HK-2 (cell line): Measurements from ENCODE around the gene KDM4D.
"Not testable (repeated sequence)": the region's sequence is repeated elsewhere in the genome, so short reads cannot be mapped to it uniquely, and the experiment has no call there.

ENCODE experiments used
- DNase-seq: peaks from one replicate; pipeline ENCODE4 v3.0.0-alpha.2; 2018; ENCODE audit not compliant: unreplicated experiment

Gene KDM4D

DNA sequence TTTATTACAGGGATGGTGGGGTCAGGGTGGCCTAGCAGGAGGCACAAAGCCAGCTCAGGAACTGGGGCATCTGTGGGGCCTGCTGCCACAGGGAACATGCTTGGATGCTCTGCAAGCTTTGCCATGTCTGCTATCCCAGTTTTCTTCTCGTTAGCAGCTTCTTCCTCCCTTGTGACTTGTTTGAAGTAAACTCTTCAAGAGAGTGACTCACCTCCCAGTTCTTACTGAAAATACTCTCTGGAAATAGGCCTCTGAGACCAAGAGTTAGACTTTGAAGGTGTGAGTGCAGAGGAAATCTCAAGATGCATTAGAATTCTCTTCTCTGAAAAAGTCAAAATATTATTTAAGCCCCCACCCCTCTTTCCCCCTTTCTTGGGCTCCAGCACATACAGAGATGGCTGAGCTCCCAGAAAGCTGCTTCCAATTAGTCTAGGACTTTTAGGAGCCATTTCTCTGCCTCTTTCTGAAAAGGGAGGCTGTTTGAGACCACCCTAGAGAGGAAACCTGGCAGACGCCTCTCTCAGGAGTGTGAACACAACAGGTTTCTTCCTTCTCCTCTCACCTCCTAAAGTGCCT lies 15.3 kb upstream of the KDM4D start:
- DNase-seq: no peak

DNA sequence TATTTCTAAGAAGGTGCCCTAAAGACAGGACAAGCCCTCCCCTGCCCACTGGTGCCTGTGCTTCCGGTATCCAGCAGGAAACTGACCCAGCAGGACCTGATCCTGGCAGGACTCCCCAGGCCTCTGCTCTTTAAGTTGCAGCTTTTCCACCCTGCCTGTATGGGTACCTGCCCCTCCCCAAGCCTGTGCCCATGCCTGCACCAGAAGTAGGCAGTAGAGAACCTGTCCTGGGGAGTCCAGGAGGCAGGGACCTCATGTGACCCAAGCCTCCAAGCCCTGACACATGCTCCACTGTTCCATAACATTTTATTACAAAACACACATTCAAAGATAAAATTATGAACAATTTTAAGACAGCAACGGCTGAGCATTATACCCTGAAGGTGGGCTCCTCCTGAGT lies 14.3 kb upstream of the KDM4D start:
- DNase-seq: no peak

DNA sequence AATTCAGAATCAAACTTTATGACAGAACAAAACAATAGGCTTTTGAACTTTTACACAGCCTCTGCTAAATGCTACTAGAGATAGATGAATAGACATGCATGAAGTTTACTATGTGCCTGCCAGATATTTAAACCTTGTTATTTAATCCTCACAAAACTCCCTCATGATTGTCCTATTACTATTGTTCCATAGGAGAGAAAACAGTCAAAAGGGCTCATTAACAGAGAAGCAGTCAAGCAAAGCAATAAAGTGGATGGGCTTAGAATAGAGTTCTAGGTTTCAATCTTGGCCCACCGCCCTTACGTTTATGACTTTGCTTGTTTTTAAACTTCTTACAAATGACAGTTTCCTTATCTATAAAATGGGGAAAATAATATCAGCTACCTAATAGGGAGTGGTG lies 13.0 kb upstream of the KDM4D start:
- no peak for DNase-seq

DNA sequence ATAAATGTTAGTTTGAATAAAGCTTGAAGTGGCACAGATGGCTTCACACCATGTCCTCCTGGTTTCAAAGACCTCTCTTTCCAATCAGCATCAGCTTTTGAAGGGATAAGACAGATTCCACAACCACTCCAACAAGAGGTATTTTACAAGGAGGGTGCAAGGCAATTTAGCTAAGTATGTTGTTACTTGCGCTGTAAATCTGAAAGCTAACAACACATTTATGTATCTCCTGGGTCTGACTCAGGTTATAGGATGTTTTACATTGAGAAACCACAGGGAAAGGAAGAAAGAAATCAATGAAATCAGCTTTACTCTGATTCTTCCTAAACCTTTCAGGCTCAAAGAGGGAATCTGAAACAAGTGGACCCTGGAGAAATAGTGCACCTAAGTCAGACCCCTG lies 12.3 kb upstream of the KDM4D start:
- DNase-seq: no peak

DNA sequence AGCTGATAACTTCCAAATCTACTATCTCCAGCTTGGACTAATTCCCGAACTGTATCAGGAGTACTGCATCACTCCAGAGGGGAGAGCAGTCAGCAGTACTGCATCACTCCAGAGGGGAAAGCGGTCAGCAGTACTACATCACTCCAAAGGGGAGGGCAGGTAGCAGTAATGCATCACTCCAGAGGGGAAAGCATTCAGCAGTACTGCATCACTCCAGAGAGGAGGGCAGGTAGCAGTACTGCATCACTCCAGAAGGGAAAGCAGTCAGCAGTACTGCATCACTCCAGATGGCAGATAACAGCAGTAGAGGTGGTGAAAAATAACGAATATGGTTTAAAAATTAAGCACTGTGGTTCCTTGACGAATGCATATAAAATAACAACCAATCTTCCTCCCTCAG lies 8.6 kb upstream of the KDM4D start:
- DNase-seq: no peak

DNA sequence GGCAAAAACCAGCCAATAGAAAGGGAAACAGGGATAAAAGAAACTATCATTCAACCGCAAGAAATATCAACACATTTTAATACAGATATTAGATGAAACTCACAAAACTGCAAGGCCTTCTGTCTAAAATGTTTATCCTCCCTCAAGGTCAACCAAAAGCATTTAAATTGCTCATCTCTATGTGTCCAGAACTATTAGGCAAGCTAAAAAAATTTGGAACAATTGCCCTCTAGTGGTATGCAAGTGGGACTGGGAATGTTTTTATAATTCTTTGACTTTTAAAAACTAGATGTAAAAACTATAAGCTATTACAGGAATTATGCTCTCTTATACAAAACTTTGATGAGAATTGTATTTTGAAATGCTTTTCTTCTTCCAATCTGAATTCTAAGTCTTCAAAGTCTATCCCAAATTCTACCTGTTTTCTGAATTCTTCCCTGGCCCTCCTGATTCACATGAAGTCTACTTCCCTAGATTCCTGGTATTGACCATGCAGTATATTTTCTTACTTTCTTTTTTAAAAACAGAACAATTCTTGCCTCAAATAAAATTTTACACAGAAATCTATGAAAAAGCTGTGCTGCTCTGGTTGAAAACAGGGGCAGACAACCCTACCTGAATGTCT lies 5.1 kb upstream of the KDM4D start:
- DNase-seq: no peak

DNA sequence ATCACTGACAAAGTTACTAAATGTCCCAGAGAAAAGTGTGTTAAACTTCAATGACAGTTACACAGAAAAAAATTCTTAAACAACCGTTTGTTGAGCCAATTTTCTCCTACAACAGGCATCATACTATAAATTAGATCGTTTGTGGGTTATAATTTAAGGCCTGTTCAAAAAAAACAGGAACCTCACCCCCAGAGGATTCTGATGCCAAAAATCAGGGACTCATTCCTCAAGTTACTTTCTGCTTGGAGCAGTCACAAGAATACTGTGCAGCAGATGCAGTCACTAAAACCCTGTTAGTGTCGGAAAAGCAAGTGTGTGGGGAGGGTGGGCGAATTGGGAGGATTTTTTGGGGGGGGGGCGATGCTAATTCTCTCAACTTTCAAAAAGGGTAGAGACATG lies 810 bp upstream of the KDM4D start:
- DNase-seq: no peak

DNA sequence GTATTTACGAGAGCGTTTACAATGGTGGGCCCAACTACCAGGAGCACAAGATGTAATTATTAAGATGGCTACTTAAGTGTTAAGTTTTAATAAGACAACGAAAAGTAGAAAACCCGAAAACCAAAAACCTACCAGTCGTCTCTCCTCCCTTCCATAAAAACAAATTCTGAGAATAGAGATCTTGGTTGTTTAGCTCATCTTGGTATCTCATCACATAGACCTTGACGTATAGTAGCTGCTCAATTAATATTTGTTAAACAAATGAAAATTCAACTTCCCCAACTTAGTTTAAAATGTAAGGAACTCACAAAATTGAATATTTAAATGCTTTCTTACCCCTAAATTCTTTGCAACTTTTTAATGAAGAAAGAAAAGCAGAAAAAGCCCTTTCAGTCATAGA lies 669 bp downstream of the KDM4D start:
- DNase-seq: no peak

DNA sequence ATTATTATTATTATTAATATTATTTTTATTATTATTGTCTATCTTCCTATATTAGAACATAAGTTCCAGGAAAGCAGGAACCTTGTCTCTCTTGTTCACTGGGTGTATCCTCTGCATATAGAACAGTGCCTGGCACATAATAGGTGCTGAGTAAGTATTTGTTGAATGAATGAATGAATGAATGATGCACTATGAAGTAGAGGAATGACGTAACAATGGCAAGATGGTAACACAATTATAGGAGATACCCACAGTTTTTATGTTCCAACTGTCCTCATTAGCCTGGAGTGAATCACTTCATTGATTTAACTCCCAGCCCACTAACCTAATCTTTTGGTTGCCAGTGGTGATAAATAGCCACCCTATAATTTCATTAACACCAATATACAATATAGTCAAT lies 2.1 kb downstream of the KDM4D start:
- DNase-seq: no peak

DNA sequence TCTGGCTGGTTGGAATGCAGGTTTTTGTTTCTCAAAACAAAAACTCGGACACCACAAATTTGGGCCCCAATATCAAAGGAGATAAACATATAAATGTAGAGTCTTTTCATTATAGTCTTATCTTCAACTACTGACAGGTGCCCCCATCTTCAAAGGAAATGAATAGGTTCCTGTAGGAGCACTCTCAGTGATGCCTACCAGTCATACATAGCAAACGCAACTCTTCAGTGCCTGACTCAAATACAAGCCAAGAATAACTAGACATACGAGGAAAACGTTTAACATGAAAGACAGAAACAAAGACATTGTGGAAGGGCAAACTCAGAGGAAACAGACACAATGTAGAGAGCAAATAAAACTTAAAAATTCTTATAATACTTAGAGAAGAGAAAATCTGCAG lies 13.9 kb downstream of the KDM4D start:
- DNase-seq: no peak

DNA sequence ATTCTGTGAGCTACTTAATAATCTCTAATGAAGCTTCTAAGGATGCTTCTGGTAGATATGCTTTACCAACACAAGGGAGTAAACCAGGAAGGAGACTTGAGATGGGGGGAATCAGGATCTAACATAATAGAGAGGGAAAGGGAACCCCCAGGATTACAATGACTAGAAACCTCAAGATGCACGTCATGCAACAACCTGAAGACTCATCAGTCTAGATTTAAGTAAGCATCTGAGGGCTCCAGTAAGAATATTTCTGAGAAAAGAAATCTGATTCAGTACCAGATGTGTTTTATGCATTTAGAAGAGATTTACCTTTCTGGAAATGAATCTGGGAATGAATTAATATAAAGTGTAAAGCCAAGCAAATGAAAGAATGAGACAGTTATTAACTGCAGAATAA lies 15.2 kb downstream of the KDM4D start:
- no peak for DNase-seq

DNA sequence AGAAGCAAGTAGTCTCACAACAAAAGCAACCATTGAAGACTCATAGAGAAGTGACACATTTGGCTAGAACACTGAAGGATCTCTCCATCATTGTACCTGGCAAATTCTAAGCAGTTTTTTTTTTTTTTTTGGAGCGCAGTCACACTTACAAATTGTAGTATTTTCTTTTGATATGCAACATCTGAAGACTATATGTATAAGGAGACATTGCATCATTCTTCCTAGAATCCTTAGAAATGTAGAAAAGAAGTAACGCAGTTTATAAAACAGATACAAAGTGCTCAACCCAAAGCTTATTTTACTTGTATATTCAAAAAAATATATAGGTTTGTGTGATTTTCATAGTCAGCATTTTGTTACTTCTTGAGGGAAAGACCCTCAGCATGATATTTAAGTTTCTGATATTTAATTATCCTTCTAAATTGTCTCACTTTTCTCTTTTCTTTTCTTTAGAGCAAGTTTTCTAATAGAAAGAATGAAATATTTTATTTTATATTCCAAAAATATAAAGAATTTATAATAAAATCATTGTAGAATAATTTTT lies 20.0 kb downstream of the KDM4D start:
- no peak for DNase-seq

DNA sequence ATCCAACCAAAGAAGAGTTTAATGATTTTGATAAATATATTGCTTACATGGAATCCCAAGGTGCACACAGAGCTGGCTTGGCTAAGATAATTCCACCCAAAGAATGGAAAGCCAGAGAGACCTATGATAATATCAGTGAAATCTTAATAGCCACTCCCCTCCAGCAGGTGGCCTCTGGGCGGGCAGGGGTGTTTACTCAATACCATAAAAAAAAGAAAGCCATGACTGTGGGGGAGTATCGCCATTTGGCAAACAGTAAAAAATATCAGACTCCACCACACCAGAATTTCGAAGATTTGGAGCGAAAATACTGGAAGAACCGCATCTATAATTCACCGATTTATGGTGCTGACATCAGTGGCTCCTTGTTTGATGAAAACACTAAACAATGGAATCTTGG lies 23.9 kb downstream of the KDM4D start:
- no peak for DNase-seq

DNA sequence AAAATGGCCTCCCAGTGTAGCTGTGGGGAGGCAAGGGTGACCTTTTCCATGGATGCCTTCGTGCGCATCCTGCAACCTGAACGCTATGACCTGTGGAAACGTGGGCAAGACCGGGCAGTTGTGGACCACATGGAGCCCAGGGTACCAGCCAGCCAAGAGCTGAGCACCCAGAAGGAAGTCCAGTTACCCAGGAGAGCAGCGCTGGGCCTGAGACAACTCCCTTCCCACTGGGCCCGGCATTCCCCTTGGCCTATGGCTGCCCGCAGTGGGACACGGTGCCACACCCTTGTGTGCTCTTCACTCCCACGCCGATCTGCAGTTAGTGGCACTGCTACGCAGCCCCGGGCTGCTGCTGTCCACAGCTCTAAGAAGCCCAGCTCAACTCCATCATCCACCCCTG lies 24.8 kb downstream of the KDM4D start:
- no peak for DNase-seq

DNA sequence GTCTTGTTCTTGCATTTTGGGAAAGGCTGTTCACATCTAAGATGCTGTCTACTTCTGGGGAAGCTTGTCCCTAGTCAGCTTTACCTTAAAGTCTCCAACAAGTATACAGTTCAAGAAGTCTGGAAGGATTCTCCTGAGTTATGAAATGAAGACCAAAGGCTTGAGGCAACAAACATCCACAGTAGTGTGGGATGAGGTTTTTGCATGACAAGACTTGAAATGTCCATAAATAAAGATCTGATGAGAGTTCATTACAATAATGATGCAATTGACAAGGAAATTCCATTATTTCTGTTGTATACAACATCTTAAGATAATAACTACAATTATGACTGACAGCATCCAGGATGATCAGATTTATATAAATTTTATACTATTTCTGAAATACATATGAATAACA lies 30.2 kb downstream of the KDM4D start:
- no peak for DNase-seq

DNA sequence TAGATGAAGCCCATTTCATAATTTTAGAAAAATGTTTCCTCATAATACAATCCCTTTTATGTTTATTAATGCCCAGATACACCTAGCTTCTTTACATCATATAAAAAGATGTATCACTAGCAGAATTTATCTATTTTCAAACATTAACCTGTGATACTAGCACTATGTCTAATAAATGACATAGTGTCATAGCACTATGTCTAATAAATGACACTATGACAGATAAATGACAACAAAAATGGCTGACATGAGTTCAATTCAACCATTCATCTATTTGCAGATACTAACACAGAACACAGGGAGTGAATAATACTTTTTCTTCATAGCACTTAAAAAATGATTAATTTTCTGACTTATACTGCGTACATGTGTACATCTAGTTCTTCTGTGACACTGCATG lies 32.1 kb downstream of the KDM4D start:
- no peak for DNase-seq

DNA sequence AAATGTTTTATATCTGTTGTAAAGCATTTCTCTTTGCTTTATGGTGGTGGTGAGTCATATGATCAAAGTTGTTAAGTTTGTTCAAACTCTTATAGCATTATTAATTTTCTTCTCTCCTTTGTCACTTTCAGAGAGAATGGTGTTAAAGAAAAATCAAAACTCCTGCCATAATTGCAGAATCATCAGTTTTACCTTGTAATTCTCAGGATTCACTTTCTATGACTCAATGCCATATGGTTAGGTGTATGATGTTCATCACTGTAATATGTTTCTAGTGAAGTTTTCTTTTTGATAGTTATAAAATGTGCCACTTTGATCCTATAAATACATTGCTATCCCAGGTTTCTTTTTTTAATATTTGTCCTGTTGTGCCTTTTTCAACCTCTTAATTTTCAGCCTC lies 37.9 kb downstream of the KDM4D start:
- no peak for DNase-seq

DNA sequence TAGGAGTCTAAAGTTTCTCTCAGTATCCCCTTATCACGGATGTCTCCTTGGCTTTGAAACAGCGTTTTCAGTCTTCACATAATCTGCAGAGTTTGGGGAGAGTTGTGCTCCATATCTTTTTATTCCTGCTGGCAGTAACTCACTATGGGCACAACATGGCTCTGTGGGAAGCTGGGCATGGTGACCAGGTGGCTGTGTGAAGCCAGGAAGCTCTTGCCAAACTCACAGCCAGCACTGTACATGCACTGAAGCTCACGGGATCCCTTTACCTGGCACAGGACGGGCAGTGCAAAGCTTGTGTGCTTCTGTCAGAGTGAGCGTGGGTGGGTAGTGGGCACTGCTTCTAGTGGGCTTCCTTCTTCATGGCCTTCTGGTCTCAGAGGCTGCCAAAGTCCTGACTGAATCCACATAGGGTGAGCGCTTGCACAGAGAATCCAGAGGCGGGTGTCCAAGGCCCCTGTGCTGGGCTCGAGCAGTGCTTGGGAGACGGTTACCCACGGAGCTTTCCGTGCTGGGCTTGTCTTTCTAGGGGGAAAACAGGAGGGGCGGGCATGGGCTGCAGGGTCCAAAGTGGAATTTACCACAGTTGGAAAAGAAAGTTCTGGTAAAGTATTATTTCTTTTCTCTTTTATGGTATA lies 40.8 kb downstream of the KDM4D start:
- no peak for DNase-seq

DNA sequence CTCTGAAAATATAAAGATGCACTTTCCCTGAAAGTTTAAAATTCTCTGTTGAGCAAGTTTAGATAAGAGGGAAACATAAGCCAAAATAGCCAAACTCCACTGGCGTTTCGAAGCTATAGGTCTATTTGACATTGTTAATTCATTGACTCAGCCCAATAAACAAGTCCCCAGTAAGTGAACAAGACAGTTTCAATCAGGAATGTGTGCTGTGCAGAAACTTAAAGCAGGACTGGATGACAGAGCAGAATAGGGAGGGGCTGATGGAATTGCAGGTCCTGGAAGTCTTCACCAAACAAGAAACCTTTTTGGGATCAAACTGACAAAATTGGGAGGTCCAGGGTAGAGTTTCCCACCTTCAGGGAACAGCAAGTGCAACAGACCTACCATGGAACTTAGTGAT lies 42.6 kb downstream of the KDM4D start:
- no peak for DNase-seq

DNA sequence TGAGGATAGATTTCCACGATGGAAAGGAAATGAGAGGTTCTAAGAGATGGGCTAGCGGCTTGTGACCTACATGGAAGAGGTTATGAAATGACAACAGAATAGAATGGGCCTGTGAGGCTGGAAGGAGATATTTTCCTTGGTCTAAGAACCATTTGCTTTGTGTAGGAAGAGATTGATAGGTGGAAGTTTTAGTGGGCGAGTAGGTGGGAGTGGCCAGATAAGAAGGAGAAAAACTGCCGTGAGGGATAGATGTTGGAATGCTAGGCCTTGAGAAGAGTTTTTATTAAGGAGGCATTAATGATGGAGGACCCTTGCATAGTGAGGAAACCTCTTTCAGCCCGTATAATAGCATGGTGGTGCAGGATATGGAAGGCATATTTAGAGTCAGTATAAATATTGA lies 48.0 kb downstream of the KDM4D start:
- not testable (repeated sequence) for DNase-seq

DNA sequence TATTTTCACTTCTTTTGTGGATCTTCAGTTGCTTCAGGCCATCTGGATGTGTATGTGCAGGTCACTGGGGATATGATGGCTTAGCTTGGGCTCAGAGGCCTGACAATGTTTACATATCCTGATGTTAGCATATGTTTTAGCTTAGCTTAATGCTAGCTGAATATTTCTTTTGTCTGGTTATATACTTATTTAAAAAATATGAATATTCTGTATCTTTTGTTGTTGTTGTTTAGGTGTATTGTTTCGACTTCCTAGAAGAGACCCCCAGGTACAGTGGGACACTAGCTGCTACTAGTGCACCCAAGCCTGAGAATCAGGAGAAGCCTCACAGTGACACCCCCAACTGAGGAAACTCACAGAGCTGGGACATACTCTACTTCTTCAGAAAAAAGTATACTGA lies 51.4 kb downstream of the KDM4D start, which contains the start of gene KDM4E:
TSS of gene KDM4E (plus strand) at position 301 of the 400 bp plus-strand sequence. CDS start 300 bp downstream, outside the sequence.
- DNase-seq: no peak

DNA sequence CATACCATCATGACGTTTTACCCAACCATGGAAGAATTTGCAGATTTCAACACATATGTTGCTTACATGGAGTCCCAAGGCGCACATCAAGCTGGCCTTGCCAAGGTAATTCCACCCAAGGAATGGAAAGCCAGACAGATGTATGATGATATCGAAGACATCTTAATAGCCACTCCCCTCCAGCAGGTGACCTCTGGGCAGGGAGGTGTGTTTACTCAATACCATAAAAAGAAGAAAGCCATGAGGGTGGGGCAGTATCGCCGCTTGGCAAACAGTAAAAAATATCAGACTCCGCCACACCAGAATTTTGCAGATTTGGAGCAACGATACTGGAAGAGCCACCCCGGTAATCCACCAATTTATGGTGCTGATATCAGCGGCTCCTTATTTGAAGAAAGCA lies 52.1 kb downstream of the KDM4D start:
- DNase-seq: not testable (repeated sequence)

DNA sequence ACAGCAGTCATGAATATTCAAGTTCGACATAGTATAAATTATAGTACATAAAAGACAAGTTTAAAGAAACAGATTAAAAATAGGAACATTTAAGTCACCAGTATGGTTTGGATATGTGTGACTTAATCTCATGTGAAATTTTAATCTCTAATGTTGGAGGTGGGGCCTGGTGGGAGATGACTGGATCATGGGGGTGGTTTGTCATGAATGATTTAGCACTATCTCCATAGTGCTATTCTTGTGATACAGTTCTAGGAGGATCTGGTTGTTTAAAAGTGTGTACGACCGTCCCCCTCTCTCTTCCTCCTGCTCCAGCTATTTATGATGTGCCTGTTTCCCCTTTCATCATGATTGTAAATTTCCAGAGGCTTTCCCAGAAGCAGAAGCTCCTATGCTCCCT lies 54.8 kb downstream of the KDM4D start:
- DNase-seq: no peak
